ENCODE results near the gene GPATCH8.

GRCh38 chr17:44527954-44528353, 24.7 kb upstream of the GPATCH8 start:
- TF ChIP-seq POLR2A (IDR thresholded peaks at IDR 0.05; ENCODE audit: low read length) (no peak), GATA1 (IDR thresholded peaks at IDR 0.05; ENCODE audit: low read depth, low read length) (no peak)
